GM11168 (cell line): ENCODE results near the gene MDGA2.
"Not testable (repeated sequence)": the region's sequence is repeated elsewhere in the genome, so short reads cannot be mapped to it uniquely, and the experiment has no call there.

Experiments used
- in situ Hi-C: fragments of 300-500 bp; cut with MboI; formaldehyde crosslinking; loops from one replicate; pipeline ENCODE4 v1.12.0; 2022; ENCODE audit warnings: low sequenced_read_pairs; ENCODE audit not compliant: unreplicated experiment

Gene MDGA2

GRCh38 chr14:47262801-47263200, 412.6 kb downstream of the MDGA2 start:
- in situ Hi-C loops = no loop called here

- in situ Hi-C loops = no loop called here
Observed at GRCh38 chr14:47261350-47261749, 414.1 kb downstream of the MDGA2 start.

GRCh38 chr14:47259796-47260195, 415.6 kb downstream of the MDGA2 start:
- in situ Hi-C loops = no loop called here

- in situ Hi-C loops = no loop called here
Observed at GRCh38 chr14:47257013-47257412, 418.4 kb downstream of the MDGA2 start.

- in situ Hi-C loops = no loop called here
Observed at GRCh38 chr14:47252802-47253201, 422.6 kb downstream of the MDGA2 start.

GRCh38 chr14:47246367-47246766, 429.0 kb downstream of the MDGA2 start:
- in situ Hi-C loops = no loop called here

- in situ Hi-C loops = not testable (repeated sequence)
Observed at GRCh38 chr14:47242579-47242978, 432.8 kb downstream of the MDGA2 start.

GRCh38 chr14:47240748-47241437, 434.5 kb downstream of the MDGA2 start:
- in situ Hi-C loops = no loop called here

GRCh38 chr14:47235619-47236018, 439.8 kb downstream of the MDGA2 start:
- in situ Hi-C loops = no loop called here

- in situ Hi-C loops = no loop called here
Observed at GRCh38 chr14:47226877-47227520, 448.4 kb downstream of the MDGA2 start.

- in situ Hi-C loops = no loop called here
Observed at GRCh38 chr14:47223656-47224055, 451.7 kb downstream of the MDGA2 start.

- in situ Hi-C loops = no loop called here
Observed at GRCh38 chr14:47220096-47220495, 455.3 kb downstream of the MDGA2 start.

GRCh38 chr14:47211263-47211662, 464.1 kb downstream of the MDGA2 start:
- in situ Hi-C loops = no loop called here

GRCh38 chr14:47210099-47210498, 465.3 kb downstream of the MDGA2 start:
- in situ Hi-C loops = no loop called here

- in situ Hi-C loops = no loop called here
Observed at GRCh38 chr14:47208434-47208833, 467.0 kb downstream of the MDGA2 start.

- in situ Hi-C loops = no loop called here
Observed at GRCh38 chr14:47207617-47208016, 467.8 kb downstream of the MDGA2 start.

GRCh38 chr14:47200740-47201139, 474.7 kb downstream of the MDGA2 start:
- in situ Hi-C loops = no loop called here

GRCh38 chr14:47195582-47195981, 479.8 kb downstream of the MDGA2 start:
- in situ Hi-C loops = no loop called here

- in situ Hi-C loops = no loop called here
Observed at GRCh38 chr14:47194055-47194454, 481.4 kb downstream of the MDGA2 start.

GRCh38 chr14:47192203-47192602, 483.2 kb downstream of the MDGA2 start:
- in situ Hi-C loops = not testable (repeated sequence)

GRCh38 chr14:47191700-47192099, 483.7 kb downstream of the MDGA2 start:
- in situ Hi-C loops = no loop called here

- in situ Hi-C loops = no loop called here
Observed at GRCh38 chr14:47189911-47190484, 485.4 kb downstream of the MDGA2 start.
